Peyer's patch (tissue), 4 donors: ENCODE data around the gene CFAP43.

Source experiments
- CTCF ChIP-seq, 6 experiments: fragments of 450-650 bp in 4 of 6; fragments of 200-600 bp in 2 of 6; sonication (generic) in 1 of 6; IDR thresholded peaks; one replicate each; pipeline ENCODE4 v1.5.1; 2017 to 2019; ENCODE audit warnings: antibody characterized with exemption in 6 of 6, mild to moderate bottlenecking in 3 of 6, moderate library complexity in 1 of 6
- POLR2A ChIP-seq, 2 donors: fragments of 450-650 bp; IDR thresholded peaks; one replicate each; pipeline ENCODE4 v1.5.1; 2017; ENCODE audit warnings: antibody characterized with exemption in 2 of 2, mild to moderate bottlenecking in 2 of 2, moderate library complexity in 2 of 2

- TF ChIP-seq CTCF (IDR thresholded peaks at IDR 0.05) (no peak), POLR2A (IDR thresholded peaks at IDR 0.05) (no peak)
Observed at GRCh38 chr10:104092749-104093148, 139.4 kb downstream of the CFAP43 start.
